H1 (cell line): ENCODE measurements around the gene IL22RA2. TPM values are rescaled to one million over a fixed set of nuclear protein-coding genes. Genes with fewer than 3 reads are reported as not detected.

Source experiments
- CTCF ChIA-PET: fragments of 300-600 bp; sonication (Branson Sonifier 250); formaldehyde crosslinking; loops from one replicate; lab custom pipeline; 2021; ENCODE audit not compliant: partially characterized antibody; lab: Charles Lee
- POLR2A ChIA-PET: fragments of 300-600 bp; sonication (Branson Sonifier 250); formaldehyde crosslinking; loops from one replicate; lab custom pipeline; 2021; ENCODE audit warnings: inconsistent platforms; ENCODE audit not compliant: partially characterized antibody; lab: Charles Lee
- DNase-seq, 2 experiments: peaks; one replicate each; pipeline versions ENCODE4 v3.0.0 to v3.0.0-alpha.2; 2010 to 2022; ENCODE audit warnings: low spot score in 2 of 2, low read depth in 1 of 2, mixed read lengths in 1 of 2
- FAIRE-seq: peaks from 2 replicates; lab custom pipeline; 2011; peaks lifted over from hg19 to GRCh38; lab: Jason Lieb, UNC
- H2AFZ ChIP-seq: 2 replicates; pipeline ENCODE4 v1.8.1; 2012; ENCODE audit warnings: low read length, inconsistent platforms
- H2AK5ac ChIP-seq: 2 replicates; pipeline ENCODE4 v1.6.1; 2013; ENCODE audit warnings: low read depth, low read length
- H2BK120ac ChIP-seq: replicated peaks from 2 replicates; pipeline ENCODE3; 2013; ENCODE audit warnings: low read depth, low read length, inconsistent platforms
- H2BK12ac ChIP-seq: 2 replicates; pipeline ENCODE4 v1.6.1; 2013; ENCODE audit warnings: low read depth, low read length
- H2BK15ac ChIP-seq: 2 replicates; pipeline ENCODE4 v1.6.1; 2013; ENCODE audit warnings: low read length
- H2BK20ac ChIP-seq: 2 replicates; pipeline ENCODE4 v1.6.1; 2013; ENCODE audit warnings: low read length
- H2BK5ac ChIP-seq: 2 replicates; pipeline ENCODE4 v1.6.1; 2013; ENCODE audit warnings: low read depth, low read length
- H3K14ac ChIP-seq: 2 replicates; pipeline ENCODE4 v1.6.1; 2013; ENCODE audit warnings: inconsistent platforms; ENCODE audit not compliant: insufficient read length
- H3K18ac ChIP-seq: 2 replicates; pipeline ENCODE4 v1.6.1; 2013; ENCODE audit warnings: low read length; ENCODE audit errors: extremely low read depth
- H3K23ac ChIP-seq: 2 replicates; pipeline ENCODE4 v1.6.1; 2013; ENCODE audit warnings: inconsistent platforms; ENCODE audit not compliant: insufficient read length
- H3K23me2 ChIP-seq: 2 replicates; pipeline ENCODE4 v1.6.1; 2013; ENCODE audit warnings: low read depth, low read length
- H3K27ac ChIP-seq: 2 replicates; pipeline ENCODE4 v1.6.1; 2011; ENCODE audit warnings: low read depth, low read length, inconsistent platforms
- H3K27me3 ChIP-seq, 4 experiments: replicated peaks in 1 of 4; 1 replicate in 1 of 4; 2 replicates in 3 of 4; pipeline versions ENCODE4 v1.6.1 to v1.8.1; 2011 to 2013; ENCODE audit warnings: low read length in 3 of 4, mild to moderate bottlenecking in 3 of 4, inconsistent platforms in 2 of 4, mixed read lengths in 2 of 4, moderate library complexity in 1 of 4; ENCODE audit not compliant: control insufficient read depth in 3 of 4, insufficient read depth in 3 of 4; ENCODE audit errors: extremely low read depth in 1 of 4
- H3K36me3 ChIP-seq, 4 experiments: 2 replicates each; pipeline versions ENCODE4 v1.6.1 to v1.8.1; 2011 to 2013; ENCODE audit warnings: mild to moderate bottlenecking in 4 of 4, low read length in 3 of 4, moderate library complexity in 2 of 4, control low read depth in 1 of 4, inconsistent platforms in 1 of 4; ENCODE audit not compliant: insufficient read depth in 4 of 4, control insufficient read depth in 2 of 4
- H3K4ac ChIP-seq: replicated peaks from 2 replicates; pipeline ENCODE3; 2013; ENCODE audit warnings: low read length, low read depth, mixed read lengths, inconsistent platforms; ENCODE audit not compliant: insufficient read length
- H3K4me1 ChIP-seq, 4 experiments: replicated peaks in 1 of 4; 1 replicate in 1 of 4; 2 replicates in 3 of 4; pipeline versions ENCODE4 v1.6.1 to v1.8.1; 2011 to 2013; ENCODE audit warnings: low read length in 3 of 4, inconsistent platforms in 2 of 4, mixed read lengths in 1 of 4; ENCODE audit not compliant: insufficient read depth in 4 of 4, control insufficient read depth in 3 of 4
- H3K4me2 ChIP-seq, 2 experiments: 2 replicates each; pipeline versions ENCODE4 v1.6.1 to v1.8.1; 2011 to 2013; ENCODE audit warnings: low read depth in 2 of 2, low read length in 2 of 2, control low read depth in 1 of 2, inconsistent platforms in 1 of 2, mild to moderate bottlenecking in 1 of 2; ENCODE audit not compliant: insufficient read depth in 1 of 2
- H3K4me3 ChIP-seq, 4 experiments: fragments of 200-600, 300-600 bp in 1 of 4; sonication (generic), shearing (Covaris generic), sonication (Bioruptor Twin) in 1 of 4; 2 replicates each; pipeline versions ENCODE4 v1.5.1 to v1.8.1; 2011 to 2016; ENCODE audit warnings: low read length in 4 of 4, low read depth in 3 of 4, control low read depth in 2 of 4, inconsistent platforms in 2 of 4, mild to moderate bottlenecking in 2 of 4, mixed read lengths in 1 of 4, moderate library complexity in 1 of 4; ENCODE audit not compliant: insufficient read depth in 2 of 4; ENCODE audit errors: extremely low read depth in 1 of 4
- H3K56ac ChIP-seq: replicated peaks from 2 replicates; pipeline ENCODE3; 2013; ENCODE audit warnings: low read depth, mild to moderate bottlenecking, mixed read lengths, low read length, inconsistent platforms; ENCODE audit not compliant: insufficient read length
- H3K79me1 ChIP-seq: 2 replicates; pipeline ENCODE4 v1.6.1; 2013; ENCODE audit warnings: low read depth, low read length, control low read depth
- H3K79me2 ChIP-seq, 2 experiments: 2 replicates each; pipeline versions ENCODE4 v1.6.1 to v1.8.1; 2012 to 2013; ENCODE audit warnings: low read length in 2 of 2, mild to moderate bottlenecking in 2 of 2, inconsistent platforms in 1 of 2; ENCODE audit not compliant: insufficient read depth in 2 of 2, control insufficient read depth in 1 of 2
- H3K9ac ChIP-seq, 4 experiments: replicated peaks in 1 of 4; 1 replicate in 1 of 4; 2 replicates in 3 of 4; pipeline versions ENCODE4 v1.6.1 to v1.8.1; 2011 to 2013; ENCODE audit warnings: low read depth in 3 of 4, low read length in 3 of 4, control low read depth in 2 of 4, mild to moderate bottlenecking in 2 of 4, moderate library complexity in 2 of 4, inconsistent platforms in 1 of 4; ENCODE audit errors: extremely low read depth in 1 of 4
- H3K9me3 ChIP-seq, 2 experiments: 2 replicates each; pipeline versions ENCODE4 v1.6.1 to v1.8.1; 2012 to 2013; ENCODE audit warnings: mild to moderate bottlenecking in 2 of 2, moderate library complexity in 2 of 2, control low read depth in 1 of 2, inconsistent platforms in 1 of 2, low read depth in 1 of 2, low read length in 1 of 2, mixed read lengths in 1 of 2; ENCODE audit not compliant: insufficient read depth in 2 of 2
- H4K20me1 ChIP-seq, 2 experiments: replicated peaks in 1 of 2; 2 replicates each; pipeline versions ENCODE3 to v1.8.1; 2011 to 2013; ENCODE audit warnings: inconsistent platforms in 2 of 2, low read length in 2 of 2, mild to moderate bottlenecking in 1 of 2; ENCODE audit not compliant: insufficient read depth in 2 of 2, control insufficient read depth in 1 of 2
- H4K5ac ChIP-seq: 2 replicates; pipeline ENCODE4 v1.6.1; 2013; ENCODE audit warnings: low read length, low read depth, mixed read lengths, inconsistent platforms; ENCODE audit not compliant: insufficient read length
- H4K8ac ChIP-seq: 2 replicates; pipeline ENCODE4 v1.8.0; 2013; ENCODE audit warnings: mild to moderate bottlenecking, moderate library complexity, low read length, inconsistent platforms; ENCODE audit not compliant: insufficient read depth; ENCODE audit errors: extremely low read depth
- H4K91ac ChIP-seq: replicated peaks from 2 replicates; pipeline ENCODE3; 2013; ENCODE audit warnings: low read length, mixed read lengths, inconsistent platforms; ENCODE audit not compliant: insufficient read length
- CREB1 ChIP-seq: IDR thresholded peaks from 2 replicates; pipeline ENCODE4 v1.6.1; 2012; ENCODE audit warnings: inconsistent platforms
- EGR1 ChIP-seq: IDR thresholded peaks from 2 replicates; pipeline ENCODE4 v1.6.1; 2011; ENCODE audit warnings: low read depth, low read length, borderline replicate concordance
- FOSL1 ChIP-seq: IDR thresholded peaks from 2 replicates; pipeline ENCODE4 v1.6.1; 2011; ENCODE audit warnings: mild to moderate bottlenecking, low read depth, low read length, moderate library complexity; ENCODE audit not compliant: insufficient read depth
- HDAC2 ChIP-seq, 2 experiments: fragments of 300-600 bp in 1 of 2; sonication (generic) in 1 of 2; IDR thresholded peaks; 2 replicates each; pipeline ENCODE4 v1.6.1; 2011 to 2012; ENCODE audit warnings: low read depth in 2 of 2, low read length in 2 of 2, mild to moderate bottlenecking in 2 of 2, moderate library complexity in 2 of 2, borderline replicate concordance in 1 of 2, inconsistent platforms in 1 of 2
- HDAC6 ChIP-seq: IDR thresholded peaks from one replicate; pipeline ENCODE4 v1.7.1; 2012; ENCODE audit warnings: low read depth, mild to moderate bottlenecking, inconsistent platforms, low read length, moderate library complexity
- NANOG ChIP-seq: IDR thresholded peaks from 2 replicates; pipeline ENCODE4 v1.6.1; 2011; ENCODE audit warnings: low read length, low read depth, mild to moderate bottlenecking, inconsistent platforms; ENCODE audit not compliant: insufficient read depth, poor library complexity, severe bottlenecking
- POU5F1 ChIP-seq: IDR thresholded peaks from 2 replicates; pipeline ENCODE4 v1.6.1; 2011; ENCODE audit warnings: low read depth, mild to moderate bottlenecking, low read length, moderate library complexity
- SP1 ChIP-seq: IDR thresholded peaks from 2 replicates; pipeline ENCODE4 v1.6.1; 2011; ENCODE audit warnings: low read depth, low read length
- SUZ12 ChIP-seq: fragments of 200-600 bp; sonication (generic); IDR thresholded peaks from 2 replicates; pipeline ENCODE4 v1.6.1; 2012; ENCODE audit warnings: mild to moderate bottlenecking, inconsistent platforms, low read length, moderate library complexity, mixed read lengths
- TAF7 ChIP-seq: optimal IDR thresholded peaks from 2 replicates; pipeline ENCODE3; 2011; ENCODE audit warnings: low read depth, mild to moderate bottlenecking, inconsistent platforms, low read length, moderate library complexity, borderline replicate concordance
- YY1 ChIP-seq: IDR thresholded peaks from 2 replicates; pipeline ENCODE4 v1.6.1; 2011; ENCODE audit warnings: low read depth, mild to moderate bottlenecking, low read length
- WGBS, 2 experiments: shearing (Covaris generic) in 1 of 2; methylation state at CpG; one replicate each; pipeline versions ENCODE4 v1.1.6 to v1.1.7; 2013 to 2015; ENCODE audit warnings: low lambda C conversion rate in 2 of 2, mixed read lengths in 2 of 2, inconsistent platforms in 1 of 2, low coverage in 1 of 2, missing lambda C conversion rate in 1 of 2; ENCODE audit not compliant: insufficient replicate concordance in 2 of 2, insufficient coverage in 1 of 2, insufficient read length in 1 of 2; ENCODE audit errors: extremely low coverage in 1 of 2, missing lambda C conversion rate in 1 of 2; 5-methylcytosine and 5-hydroxymethylcytosine counted together
- polyA plus RNA-seq, 7 experiments: library from polyadenylated mRNA; depleted of rRNA in 3 of 7; stranded (reverse) in 5 of 7; unstranded in 2 of 7; fragments of >200 nt in 5 of 7; fragments of 200-250 nt in 2 of 7; gene quantifications; 1 replicate in 5 of 7; 2 replicates in 1 of 7; 4 replicates in 1 of 7; pipeline versions ENCODE4 v1.2.1 to v1.2.3, GENCODE V29; 2011 to 2013; ENCODE audit warnings: missing spikeins in 2 of 7, mixed read lengths in 2 of 7
- total RNA-seq: library from RNA; stranded (reverse); fragmentation: NEBNext Ultra II Directional; extraction: Animal tissue kit (Norgen Biotek cat#: 25700); gene quantifications from 2 replicates; pipeline ENCODE4 v1.2.1, GENCODE V29; 2021
- TF ChIP-seq, protein P1 (sequence below), 3 experiments: IDR thresholded peaks; 1 replicate in 2 of 3; 2 replicates in 1 of 3; pipeline versions ENCODE4 v1.5.1 to v1.6.1; 2011; ENCODE audit warnings: low read length in 3 of 3, mild to moderate bottlenecking in 3 of 3, inconsistent platforms in 2 of 3, low read depth in 1 of 3, moderate library complexity in 1 of 3; ENCODE audit not compliant: insufficient read depth in 1 of 3; ENCODE audit errors: control extremely low read depth in 1 of 3

IL22RA2 gene
- total and polyA plus RNA-seq, 2 of the 8 experiments (the other 6 are each of a cell fraction or from before 2014, with no cell fraction given) = not detected

DNA sequence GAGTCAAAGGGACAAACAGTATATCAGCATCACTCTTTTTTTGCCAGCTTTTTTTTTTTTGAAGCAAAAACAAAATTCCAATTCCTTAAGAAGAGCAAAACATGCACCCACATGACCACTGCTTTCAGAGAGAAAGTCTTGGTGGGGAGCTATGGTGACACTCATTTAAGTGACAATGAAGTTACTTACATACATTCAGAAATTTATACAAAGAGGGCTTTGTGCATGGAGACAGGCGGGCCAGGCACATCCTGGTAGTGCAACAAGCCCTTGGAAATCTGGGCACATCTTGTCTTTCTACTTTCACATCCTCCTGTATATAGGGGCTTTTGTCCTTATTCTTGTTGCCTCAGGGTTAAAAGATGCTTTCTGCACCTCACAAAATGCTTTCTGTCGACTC lies 55.9 kb downstream of the IL22RA2 start:
- Histone ChIP-seq H4K20me1 (no peaks in the 10 kb centered on the region), H3K36me3 (peaks cover 0 to 4% (median 0%) of the 10 kb centered on the region in 4 experiments; a peak in 1 of 8 replicates), H3K27me3 (no peaks in the 10 kb centered on the region), H2BK120ac (no peak overlapping the region), H3K4me2 (no peak overlapping the region), H4K8ac (no peak overlapping the region), H2BK12ac (no peak overlapping the region), H3K4ac (no peak overlapping the region), H3K9me3 (peaks cover 17 to 26% of the 10 kb centered on the region in 2 experiments), H4K91ac (no peak overlapping the region), H2BK20ac (no peak overlapping the region), H2AFZ (no peak overlapping the region), H3K4me1 (no peaks in the 10 kb centered on the region), H3K79me1 (no peaks in the 10 kb centered on the region), H3K79me2 (no peaks in the 10 kb centered on the region), H3K23ac (no peak overlapping the region), H2BK5ac (no peak overlapping the region), H2BK15ac (no peak overlapping the region), H2AK5ac (no peak overlapping the region), H3K18ac (no peak overlapping the region), H3K56ac (no peak overlapping the region), H3K14ac (no peak overlapping the region), H3K23me2 (peaks cover 4% of the 10 kb centered on the region; the same call in 1 of the 2 replicates), H3K27ac (no peak overlapping the region), H3K9ac (no peak overlapping the region), H4K5ac (no peak overlapping the region), H3K4me3 (no peak overlapping the region)
- ChIA-PET POLR2A (no interaction called here), CTCF (no interaction called here)
- WGBS, 2 experiments = 83% methylated on average over 2 of the region's 2 CpGs; no CpG with 5 or more reads in 1 of the 2 experiments
- DNase-seq (no peak), FAIRE-seq (no peak)
- TF ChIP-seq HDAC6 (no peak), FOSL1 (no peak), NANOG (no peak), HDAC2 (IDR thresholded peaks at IDR 0.05; ENCODE audit: borderline replicate concordance in 1 of 2, low read depth in 2 of 2, low read length in 2 of 2) (no peak), POU5F1 (no peak), SP1 (no peak), YY1 (no peak), CREB1 (no peak), TAF7 (no peak), EGR1 (no peak), SUZ12 (no peak)
- TF ChIP-seq, protein P1, sequence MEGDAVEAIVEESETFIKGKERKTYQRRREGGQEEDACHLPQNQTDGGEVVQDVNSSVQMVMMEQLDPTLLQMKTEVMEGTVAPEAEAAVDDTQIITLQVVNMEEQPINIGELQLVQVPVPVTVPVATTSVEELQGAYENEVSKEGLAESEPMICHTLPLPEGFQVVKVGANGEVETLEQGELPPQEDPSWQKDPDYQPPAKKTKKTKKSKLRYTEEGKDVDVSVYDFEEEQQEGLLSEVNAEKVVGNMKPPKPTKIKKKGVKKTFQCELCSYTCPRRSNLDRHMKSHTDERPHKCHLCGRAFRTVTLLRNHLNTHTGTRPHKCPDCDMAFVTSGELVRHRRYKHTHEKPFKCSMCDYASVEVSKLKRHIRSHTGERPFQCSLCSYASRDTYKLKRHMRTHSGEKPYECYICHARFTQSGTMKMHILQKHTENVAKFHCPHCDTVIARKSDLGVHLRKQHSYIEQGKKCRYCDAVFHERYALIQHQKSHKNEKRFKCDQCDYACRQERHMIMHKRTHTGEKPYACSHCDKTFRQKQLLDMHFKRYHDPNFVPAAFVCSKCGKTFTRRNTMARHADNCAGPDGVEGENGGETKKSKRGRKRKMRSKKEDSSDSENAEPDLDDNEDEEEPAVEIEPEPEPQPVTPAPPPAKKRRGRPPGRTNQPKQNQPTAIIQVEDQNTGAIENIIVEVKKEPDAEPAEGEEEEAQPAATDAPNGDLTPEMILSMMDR (IDR thresholded peaks at IDR 0.05; ENCODE audit: control extremely low read depth in 1 of 3, insufficient read depth in 1 of 3, low read depth in 1 of 3, low read length in 3 of 3) = no peak
